Parathyroid adenoma (tissue), 2 donors: Measurements from ENCODE around the gene SPPL2C.

Experiments used
- H2AFZ ChIP-seq: fragments of 300-600 bp; sonication (generic); one replicate; pipeline ENCODE4 v1.7.0; 2017; ENCODE audit warnings: antibody characterized with exemption, mild to moderate bottlenecking
- H3K27ac ChIP-seq: fragments of 300-600 bp; sonication (generic); one replicate; pipeline ENCODE4 v1.7.0; 2017
- H3K27me3 ChIP-seq: fragments of 300-600 bp; sonication (generic); one replicate; pipeline ENCODE4 v1.7.0; 2017; ENCODE audit warnings: low read length; ENCODE audit not compliant: control insufficient read depth, insufficient read depth
- H3K36me3 ChIP-seq: fragments of 300-600 bp; sonication (generic); one replicate; pipeline ENCODE4 v1.7.0; 2017; ENCODE audit warnings: low read length; ENCODE audit not compliant: control insufficient read depth, insufficient read depth
- H3K4me1 ChIP-seq: fragments of 300-600 bp; sonication (generic); one replicate; pipeline ENCODE4 v1.7.0; 2017; ENCODE audit warnings: control low read depth
- H3K4me2 ChIP-seq: fragments of 300-600 bp; sonication (generic); one replicate; pipeline ENCODE4 v1.7.0; 2017; ENCODE audit warnings: low read length
- H3K4me3 ChIP-seq: fragments of 300-600 bp; sonication (generic); one replicate; pipeline ENCODE4 v1.7.0; 2017; ENCODE audit warnings: low read depth, low read length
- H3K79me2 ChIP-seq: fragments of 300-600 bp; sonication (generic); one replicate; pipeline ENCODE4 v1.7.0; 2017; ENCODE audit warnings: control low read depth
- H3K9ac ChIP-seq: fragments of 300-600 bp; sonication (generic); one replicate; pipeline ENCODE4 v1.7.0; 2017; ENCODE audit warnings: mild to moderate bottlenecking
- H3K9me3 ChIP-seq: fragments of 300-600 bp; sonication (generic); one replicate; pipeline ENCODE4 v1.7.0; 2017; ENCODE audit warnings: low read length; ENCODE audit not compliant: control insufficient read depth
- TF ChIP-seq, protein P1 (sequence below): fragments of 300-600 bp; sonication (generic); IDR thresholded peaks from one replicate; pipeline ENCODE4 v1.7.0; 2017; ENCODE audit warnings: antibody characterized with exemption, mild to moderate bottlenecking
- donor health status: primary hyperparathyroidism.

Gene SPPL2C

DNA sequence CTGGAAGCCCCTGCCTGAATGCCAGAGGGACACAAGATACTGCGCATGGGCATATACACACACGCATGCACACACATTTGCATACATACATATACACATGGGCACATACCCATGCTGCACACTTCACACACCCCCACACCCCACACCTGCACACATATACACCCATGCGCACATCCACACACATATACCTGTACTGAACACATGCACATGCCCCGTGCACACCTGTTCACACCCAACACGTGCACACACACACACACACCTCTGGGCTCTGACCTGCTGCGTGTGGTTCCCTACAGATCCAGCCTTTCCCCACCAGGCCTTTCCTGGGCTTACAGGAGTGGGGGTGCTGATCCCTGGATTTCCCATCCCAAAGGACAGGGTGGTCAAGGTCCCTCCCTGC lies 6.3 kb downstream of the SPPL2C start:
- Histone ChIP-seq H3K4me1 (no peaks in the 10 kb centered on the region), H3K79me2 (no peaks in the 10 kb centered on the region), H2AFZ (no peak overlapping the region), H3K27me3 (no peaks in the 10 kb centered on the region), H3K4me3 (no peak overlapping the region), H3K4me2 (no peak overlapping the region), H3K9ac (no peak overlapping the region), H3K36me3 (no peaks in the 10 kb centered on the region), H3K27ac (no peak overlapping the region), H3K9me3 (no peaks in the 10 kb centered on the region)
- TF ChIP-seq, protein P1, sequence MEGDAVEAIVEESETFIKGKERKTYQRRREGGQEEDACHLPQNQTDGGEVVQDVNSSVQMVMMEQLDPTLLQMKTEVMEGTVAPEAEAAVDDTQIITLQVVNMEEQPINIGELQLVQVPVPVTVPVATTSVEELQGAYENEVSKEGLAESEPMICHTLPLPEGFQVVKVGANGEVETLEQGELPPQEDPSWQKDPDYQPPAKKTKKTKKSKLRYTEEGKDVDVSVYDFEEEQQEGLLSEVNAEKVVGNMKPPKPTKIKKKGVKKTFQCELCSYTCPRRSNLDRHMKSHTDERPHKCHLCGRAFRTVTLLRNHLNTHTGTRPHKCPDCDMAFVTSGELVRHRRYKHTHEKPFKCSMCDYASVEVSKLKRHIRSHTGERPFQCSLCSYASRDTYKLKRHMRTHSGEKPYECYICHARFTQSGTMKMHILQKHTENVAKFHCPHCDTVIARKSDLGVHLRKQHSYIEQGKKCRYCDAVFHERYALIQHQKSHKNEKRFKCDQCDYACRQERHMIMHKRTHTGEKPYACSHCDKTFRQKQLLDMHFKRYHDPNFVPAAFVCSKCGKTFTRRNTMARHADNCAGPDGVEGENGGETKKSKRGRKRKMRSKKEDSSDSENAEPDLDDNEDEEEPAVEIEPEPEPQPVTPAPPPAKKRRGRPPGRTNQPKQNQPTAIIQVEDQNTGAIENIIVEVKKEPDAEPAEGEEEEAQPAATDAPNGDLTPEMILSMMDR: no peak

DNA sequence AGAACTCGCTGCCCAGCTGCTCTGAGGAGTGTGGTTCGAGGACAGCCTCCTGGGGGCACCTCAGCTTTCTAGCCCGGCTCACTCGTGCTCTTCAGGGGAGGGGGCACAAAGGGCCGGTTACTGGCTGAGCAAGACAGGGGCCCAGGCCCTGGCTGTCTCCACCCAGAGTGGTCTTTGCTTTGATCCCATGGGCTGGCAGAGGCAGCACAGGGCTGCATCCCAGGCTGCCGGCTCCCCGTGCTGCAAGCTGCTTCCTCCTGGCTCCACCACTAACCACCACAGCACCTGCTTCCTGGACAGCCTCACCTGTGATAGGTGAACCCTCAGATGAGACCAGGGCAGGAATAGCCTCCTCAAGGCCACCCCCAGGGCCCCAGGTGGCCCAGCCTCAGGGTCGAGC lies 6.8 kb downstream of the SPPL2C start:
- Histone ChIP-seq H3K4me1 (no peaks in the 10 kb centered on the region), H3K4me3 (no peak overlapping the region), H3K4me2 (no peak overlapping the region), H3K9ac (no peak overlapping the region), H2AFZ (no peak overlapping the region), H3K27ac (no peak overlapping the region), H3K9me3 (no peaks in the 10 kb centered on the region), H3K27me3 (no peaks in the 10 kb centered on the region), H3K79me2 (no peaks in the 10 kb centered on the region), H3K36me3 (no peaks in the 10 kb centered on the region)
- TF ChIP-seq, protein P1: no peak

DNA sequence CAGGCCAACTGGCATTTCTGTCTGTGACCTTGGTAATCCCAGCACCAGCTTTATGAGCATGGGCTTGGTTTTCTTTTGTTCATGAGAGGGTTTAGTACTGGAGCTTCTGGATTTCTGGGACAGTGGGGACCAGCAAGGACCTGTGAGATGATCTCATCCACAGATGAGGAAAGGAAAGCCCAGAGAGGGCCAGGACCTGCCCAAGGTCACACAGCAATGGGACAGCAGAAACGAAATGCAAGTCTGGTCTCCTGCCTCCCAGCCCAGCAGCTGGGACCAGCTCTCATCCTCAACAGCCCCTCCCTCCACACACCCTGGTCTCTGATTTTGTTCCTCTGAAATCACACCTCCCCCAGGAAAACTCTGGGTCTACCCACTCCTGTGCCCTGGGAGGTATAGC lies 7.2 kb downstream of the SPPL2C start:
- Histone ChIP-seq H3K36me3 (no peaks in the 10 kb centered on the region), H3K4me2 (no peak overlapping the region), H3K27ac (no peak overlapping the region), H3K4me3 (no peak overlapping the region), H3K79me2 (no peaks in the 10 kb centered on the region), H3K27me3 (no peaks in the 10 kb centered on the region), H3K9me3 (no peaks in the 10 kb centered on the region), H3K9ac (no peak overlapping the region), H3K4me1 (no peaks in the 10 kb centered on the region), H2AFZ (no peak overlapping the region)
- TF ChIP-seq, protein P1: no peak

DNA sequence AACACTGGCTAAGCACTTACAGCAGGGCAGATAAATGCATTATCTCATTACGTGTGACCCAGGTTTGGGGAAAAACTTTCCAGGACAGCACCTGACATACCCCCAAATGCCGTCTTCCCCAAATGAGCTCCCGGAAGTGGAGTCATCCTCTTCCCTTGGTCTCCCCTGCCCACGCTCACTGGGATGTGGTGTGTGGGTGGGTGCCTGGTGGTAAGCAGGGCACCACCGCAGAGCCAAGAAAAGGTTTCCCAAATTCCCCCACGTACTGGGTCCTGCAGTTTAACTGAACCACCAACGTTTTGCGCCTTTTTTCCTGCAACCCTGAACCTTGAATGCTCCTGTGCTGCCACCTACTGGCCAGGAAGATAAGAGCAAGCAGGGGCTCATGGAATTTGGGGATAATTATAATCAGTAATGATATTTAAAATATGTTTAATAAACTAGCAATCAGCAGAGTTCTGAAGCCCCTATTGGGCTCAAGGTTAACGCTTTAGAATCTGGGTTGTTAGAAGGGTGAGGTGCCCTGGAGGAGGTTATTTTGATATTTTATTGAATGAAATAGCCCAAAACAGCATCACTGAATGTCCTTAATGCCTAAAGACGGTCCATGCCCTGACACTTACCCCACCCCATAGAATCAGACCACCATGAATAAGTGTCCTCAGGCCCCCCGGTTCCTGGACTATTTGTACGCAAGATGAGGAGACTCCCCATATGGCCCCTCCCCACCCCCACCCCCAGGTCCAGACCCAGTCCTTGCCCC lies 8.0 kb downstream of the SPPL2C start:
- no peak overlapping the region for H3K4me3 ChIP-seq
- no peaks in the 10 kb centered on the region for H3K79me2 ChIP-seq
- H3K36me3 ChIP-seq: no peaks in the 10 kb centered on the region
- H3K27me3 ChIP-seq: no peaks in the 10 kb centered on the region
- H3K27ac ChIP-seq: no peak overlapping the region
- no peak overlapping the region for H2AFZ ChIP-seq
- H3K9me3 ChIP-seq: no peaks in the 10 kb centered on the region
- H3K9ac ChIP-seq: no peak overlapping the region
- H3K4me2 ChIP-seq: no peak overlapping the region
- TF ChIP-seq, protein P1: peak; percentile 92
- H3K4me1 ChIP-seq: no peaks in the 10 kb centered on the region

DNA sequence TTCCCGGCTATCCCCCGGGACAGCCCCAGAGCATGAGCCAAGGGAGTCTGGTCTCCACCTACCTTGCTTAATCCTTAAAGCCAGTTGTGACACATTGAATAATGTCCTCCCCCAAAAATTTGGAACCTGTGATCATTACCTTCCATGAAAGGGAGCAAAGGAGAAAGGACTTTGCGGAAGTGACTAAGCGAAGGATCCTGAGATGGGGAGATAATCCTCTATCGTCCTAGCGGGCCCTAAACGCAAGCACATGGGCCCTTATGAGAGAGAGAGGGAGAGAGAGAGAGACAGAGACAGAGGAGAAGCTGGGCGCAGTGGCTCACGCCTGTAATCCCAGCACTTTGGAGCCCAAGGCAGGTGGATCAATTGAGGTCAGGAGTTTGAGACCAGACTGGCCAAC lies 9.5 kb downstream of the SPPL2C start:
- Histone ChIP-seq H3K27ac (no peak overlapping the region), H3K36me3 (no peaks in the 10 kb centered on the region), H3K9ac (no peak overlapping the region), H3K79me2 (no peaks in the 10 kb centered on the region), H3K9me3 (no peaks in the 10 kb centered on the region), H3K4me3 (no peak overlapping the region), H3K4me1 (peaks cover 5% of the 10 kb centered on the region), H3K27me3 (no peaks in the 10 kb centered on the region), H2AFZ (no peak overlapping the region), H3K4me2 (no peak overlapping the region)
- TF ChIP-seq, protein P1: no peak
